Renal pelvis (tissue), 12 donors: ENCODE measurements around the gene ZNF200. TPM values are rescaled to one million over a fixed set of nuclear protein-coding genes. Genes with fewer than 3 reads are reported as not detected.
"Not testable (repeated sequence)": the region's sequence is repeated elsewhere in the genome, so short reads cannot be mapped to it uniquely, and the experiment has no call there.

Source experiments
- DNase-seq: peaks from one replicate; pipeline ENCODE4 v3.0.0-alpha.2; 2013
- long read RNA-seq, 16 experiments: transcript quantifications; one replicate each; lab custom pipeline, GENCODE V29; 2026
- polyA plus RNA-seq, 3 donors: library from polyadenylated mRNA; unstranded; fragments of 120-200 nt; gene quantifications; one replicate each; pipeline ENCODE4 v1.2.1, GENCODE V29; 2013; ENCODE audit not compliant: insufficient read length in 3 of 3

The ZNF200 gene
- polyA plus RNA-seq: 10 to 100 TPM; 11.5 to 15.0 (median 13.4) TPM
- long read RNA-seq, donor 1, full-length matches to known transcripts: 3 of 3 reads
- long read RNA-seq, donor 1, partial matches to known transcripts: 0 of 3 reads
- long read RNA-seq, donor 1, other reads (novel, unspliced or antisense): 0 of 3 reads
- long read RNA-seq, donor 2, full-length matches to known transcripts: 8 of 8 reads
- long read RNA-seq, donor 2, partial matches to known transcripts: 0 of 8 reads
- long read RNA-seq, donor 2, other reads (novel, unspliced or antisense): 0 of 8 reads
- long read RNA-seq, donor 3, full-length matches to known transcripts: 10 of 10 reads
- long read RNA-seq, donor 3, partial matches to known transcripts: 0 of 10 reads
- long read RNA-seq, donor 3, other reads (novel, unspliced or antisense): 0 of 10 reads
- long read RNA-seq, donor 4, full-length matches to known transcripts: 6 of 6 reads
- long read RNA-seq, donor 4, partial matches to known transcripts: 0 of 6 reads
- long read RNA-seq, donor 4, other reads (novel, unspliced or antisense): 0 of 6 reads
- long read RNA-seq, donor 5, full-length matches to known transcripts: 4 of 4 reads
- long read RNA-seq, donor 5, partial matches to known transcripts: 0 of 4 reads
- long read RNA-seq, donor 5, other reads (novel, unspliced or antisense): 0 of 4 reads
- long read RNA-seq, donor 6, full-length matches to known transcripts: 12 of 12 reads
- long read RNA-seq, donor 6, partial matches to known transcripts: 0 of 12 reads
- long read RNA-seq, donor 6, other reads (novel, unspliced or antisense): 0 of 12 reads
- long read RNA-seq, donor 7, full-length matches to known transcripts: 5 of 5 reads
- long read RNA-seq, donor 7, partial matches to known transcripts: 0 of 5 reads
- long read RNA-seq, donor 7, other reads (novel, unspliced or antisense): 0 of 5 reads
- long read RNA-seq, donor 8, full-length matches to known transcripts: 8 of 8 reads
- long read RNA-seq, donor 8, partial matches to known transcripts: 0 of 8 reads
- long read RNA-seq, donor 8, other reads (novel, unspliced or antisense): 0 of 8 reads
- long read RNA-seq, donor 9, full-length matches to known transcripts: 11 of 11 reads
- long read RNA-seq, donor 9, partial matches to known transcripts: 0 of 11 reads
- long read RNA-seq, donor 9, other reads (novel, unspliced or antisense): 0 of 11 reads
- long read RNA-seq, donor 10, full-length matches to known transcripts: 4 of 4 reads
- long read RNA-seq, donor 10, partial matches to known transcripts: 0 of 4 reads
- long read RNA-seq, donor 10, other reads (novel, unspliced or antisense): 0 of 4 reads
- long read RNA-seq, donor 11, full-length matches to known transcripts: 5 of 5 reads
- long read RNA-seq, donor 11, partial matches to known transcripts: 0 of 5 reads
- long read RNA-seq, donor 11, other reads (novel, unspliced or antisense): 0 of 5 reads
- long read RNA-seq, donor 12, full-length matches to known transcripts: 12 of 12 reads
- long read RNA-seq, donor 12, partial matches to known transcripts: 0 of 12 reads
- long read RNA-seq, donor 12, other reads (novel, unspliced or antisense): 0 of 12 reads
- long read RNA-seq, donor 13, full-length matches to known transcripts: 9 of 9 reads
- long read RNA-seq, donor 13, partial matches to known transcripts: 0 of 9 reads
- long read RNA-seq, donor 13, other reads (novel, unspliced or antisense): 0 of 9 reads
- long read RNA-seq, donor 14: 0 reads
- long read RNA-seq, donor 15: 0 reads
- long read RNA-seq, donor 16, full-length matches to known transcripts: 12 of 12 reads
- long read RNA-seq, donor 16, partial matches to known transcripts: 0 of 12 reads
- long read RNA-seq, donor 16, other reads (novel, unspliced or antisense): 0 of 12 reads

- peak; percentile 96 for DNase-seq
Observed at GRCh38 chr16:3234857-3235561, at the start of gene ZNF200. TSS of gene ZNF200 (minus strand) at chr16:3235158. CDS start at chr16:3233755, 1,403 bp downstream.

GRCh38 chr16:3283543-3284447 lies 48.8 kb upstream of the ZNF200 start:
- DNase-seq: no peak

- DNase-seq: peak; percentile 98
Observed at GRCh38 chr16:3282730-3283542, 48.0 kb upstream of the ZNF200 start, which contains the start of gene ZNF263. TSS of gene ZNF263 (plus strand) at chr16:3283491. CDS start at chr16:3283819, 328 bp downstream.

DNA sequence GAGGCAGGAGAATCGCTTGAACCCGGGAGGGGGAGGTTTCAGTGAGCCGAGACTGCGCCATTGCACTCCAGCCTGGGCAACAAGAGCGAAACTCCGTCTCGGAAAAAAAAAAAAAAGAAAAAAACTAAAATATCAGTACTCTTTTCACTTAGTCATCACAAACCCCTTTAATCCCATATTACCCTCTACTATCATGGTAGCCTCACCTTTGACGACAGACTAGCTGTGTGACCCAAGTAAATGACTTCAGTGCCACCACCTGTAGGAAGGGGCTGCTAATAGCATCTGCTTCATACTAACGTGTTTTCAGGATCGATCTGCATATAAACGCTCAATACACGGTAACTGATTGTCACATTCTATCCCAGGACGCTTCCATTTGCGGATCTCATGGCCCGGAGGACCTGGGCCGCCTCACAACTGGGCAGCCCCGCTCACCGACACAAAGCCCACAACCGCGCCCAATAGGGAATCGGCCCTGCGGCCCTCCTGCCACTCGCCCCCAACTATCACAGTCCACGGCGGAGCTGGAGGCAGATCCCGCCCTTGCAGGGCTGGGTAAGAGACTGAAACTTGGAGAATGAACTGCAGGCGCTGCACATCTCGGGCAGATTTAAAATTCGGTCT lies 47.3 kb upstream of the ZNF200 start:
- DNase-seq: peak; percentile 76

- no peak for DNase-seq
Observed at GRCh38 chr16:3281222-3281820, 46.4 kb upstream of the ZNF200 start.

DNA sequence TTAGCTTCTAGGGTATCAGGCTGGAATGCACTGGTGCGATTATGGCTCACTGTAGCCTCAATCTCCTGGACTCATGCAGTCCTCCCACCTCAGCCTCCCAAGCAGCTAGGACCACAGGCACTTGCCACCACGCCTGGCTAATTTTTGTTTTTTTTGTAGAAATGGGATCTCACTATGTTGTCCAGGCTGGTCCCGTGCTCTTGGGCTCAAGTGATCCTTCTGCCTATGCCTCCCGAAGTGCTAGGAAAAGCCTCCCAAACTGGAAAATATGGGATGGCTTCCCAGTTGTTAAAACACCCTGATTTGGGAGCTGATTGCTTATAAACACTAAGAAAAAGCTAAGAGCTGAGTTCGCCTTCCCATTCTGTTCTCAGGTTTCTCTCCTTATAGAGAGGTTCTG lies 41.7 kb upstream of the ZNF200 start:
- no peak for DNase-seq

GRCh38 chr16:3274947-3275346 lies 40.0 kb upstream of the ZNF200 start:
- no peak for DNase-seq

DNA sequence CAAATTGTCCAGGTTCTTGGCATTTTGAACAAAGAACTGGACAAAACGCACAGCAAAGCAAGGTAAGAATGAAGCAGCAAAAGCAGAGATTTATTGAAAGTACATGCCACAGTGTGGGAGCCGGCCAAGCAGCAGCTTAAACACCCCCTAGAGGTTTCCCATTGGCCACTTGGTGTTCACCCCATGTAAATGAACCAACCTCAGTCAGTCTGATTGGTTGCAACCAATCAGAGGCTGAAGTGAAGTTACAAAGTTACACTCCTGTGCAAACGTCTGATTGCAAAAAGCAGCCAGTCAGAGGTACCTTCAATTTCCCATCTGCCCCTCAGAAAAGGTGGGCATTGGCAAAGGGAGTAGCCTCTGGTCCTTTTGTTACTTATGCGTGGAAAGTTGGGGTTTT lies 39.5 kb upstream of the ZNF200 start:
- DNase-seq: no peak

DNA sequence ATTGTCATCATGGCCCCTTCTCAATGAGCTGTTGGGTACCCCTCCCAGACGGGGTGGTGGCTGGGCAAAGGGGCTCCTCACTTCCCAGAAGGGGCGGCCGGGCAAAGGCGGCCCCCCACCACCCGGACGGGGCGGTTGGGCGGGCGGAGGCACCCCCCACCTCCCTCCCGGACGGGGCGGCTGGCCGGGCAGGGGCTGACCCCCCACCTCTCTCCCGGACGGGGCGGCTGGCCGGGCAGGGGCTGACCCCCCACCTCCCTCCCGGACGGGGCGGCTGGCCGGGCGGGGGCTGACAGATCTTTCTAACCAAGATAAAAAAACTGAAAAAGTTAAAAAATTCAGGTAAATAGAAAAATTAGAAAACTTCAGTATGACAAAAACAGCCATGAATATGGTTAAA lies 36.3 kb upstream of the ZNF200 start:
- not testable (repeated sequence) for DNase-seq

DNA sequence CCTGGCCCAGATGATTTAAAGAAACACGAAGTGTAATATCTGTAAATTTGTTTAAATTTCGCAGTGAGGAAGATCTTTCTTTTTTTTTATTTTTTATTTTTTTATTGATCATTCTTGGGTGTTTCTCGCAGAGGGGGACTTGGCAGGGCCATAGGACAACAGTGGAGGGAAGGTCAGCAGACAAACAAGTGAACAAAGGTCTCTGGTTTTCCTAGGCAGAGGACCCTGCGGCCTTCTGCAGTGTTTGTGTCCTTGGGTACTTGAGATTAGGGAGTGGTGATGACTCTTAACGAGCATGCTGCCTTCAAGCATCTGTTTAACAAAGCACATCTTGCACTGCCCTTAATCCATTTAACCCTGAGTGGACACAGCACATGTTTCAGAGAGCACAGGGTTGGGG lies 35.8 kb upstream of the ZNF200 start:
- DNase-seq: not testable (repeated sequence)

DNA sequence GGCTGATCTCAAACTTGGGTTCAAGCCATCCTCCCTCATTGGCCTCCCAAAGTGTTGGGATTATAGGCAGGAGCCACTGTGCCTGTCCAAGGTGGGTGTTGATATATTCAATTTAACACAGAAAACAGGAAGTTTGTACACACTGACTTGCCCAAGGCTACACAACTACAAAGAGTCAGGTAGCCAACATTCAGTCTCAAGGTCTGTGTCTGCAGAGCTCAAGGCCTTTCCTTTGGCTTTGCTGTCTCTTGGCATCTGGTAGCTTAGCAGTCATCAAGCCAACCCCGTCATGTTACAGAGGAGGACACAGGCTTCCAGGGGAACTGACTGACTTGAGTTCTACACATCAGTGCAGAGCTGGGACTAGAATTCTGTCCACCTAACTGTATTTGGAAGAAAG lies 33.3 kb upstream of the ZNF200 start:
- DNase-seq: no peak

DNA sequence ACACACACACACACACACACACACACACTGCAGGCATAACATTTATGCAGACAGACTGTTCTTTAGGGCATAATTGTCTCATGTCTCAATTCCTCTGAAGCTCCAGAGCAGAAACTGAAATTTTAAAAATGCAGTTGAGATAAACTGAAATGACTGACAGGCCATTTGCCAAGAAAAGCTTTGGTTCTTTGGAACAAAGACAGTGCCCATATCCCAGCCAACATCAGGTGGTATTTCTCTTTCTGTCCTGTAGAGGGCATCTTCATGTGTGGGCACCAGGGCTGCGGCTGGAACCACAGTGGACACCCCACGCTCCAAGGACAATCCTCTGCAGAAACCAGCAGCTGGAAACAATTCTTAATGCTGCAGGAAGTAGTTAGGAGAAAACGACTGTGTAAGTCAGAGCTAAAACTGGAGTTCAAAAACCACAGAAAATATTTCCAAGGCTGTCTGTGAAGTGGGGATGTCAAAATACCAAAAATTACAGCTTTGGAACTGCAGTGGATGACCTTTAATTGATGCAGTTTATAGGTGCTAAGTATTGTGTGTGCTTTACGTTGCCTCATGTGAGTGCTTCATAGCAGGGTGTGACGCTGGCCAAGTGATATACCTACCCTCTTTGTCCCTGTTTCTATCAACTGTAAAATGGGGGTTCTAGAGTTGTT lies 32.0 kb upstream of the ZNF200 start:
- no peak for DNase-seq

DNA sequence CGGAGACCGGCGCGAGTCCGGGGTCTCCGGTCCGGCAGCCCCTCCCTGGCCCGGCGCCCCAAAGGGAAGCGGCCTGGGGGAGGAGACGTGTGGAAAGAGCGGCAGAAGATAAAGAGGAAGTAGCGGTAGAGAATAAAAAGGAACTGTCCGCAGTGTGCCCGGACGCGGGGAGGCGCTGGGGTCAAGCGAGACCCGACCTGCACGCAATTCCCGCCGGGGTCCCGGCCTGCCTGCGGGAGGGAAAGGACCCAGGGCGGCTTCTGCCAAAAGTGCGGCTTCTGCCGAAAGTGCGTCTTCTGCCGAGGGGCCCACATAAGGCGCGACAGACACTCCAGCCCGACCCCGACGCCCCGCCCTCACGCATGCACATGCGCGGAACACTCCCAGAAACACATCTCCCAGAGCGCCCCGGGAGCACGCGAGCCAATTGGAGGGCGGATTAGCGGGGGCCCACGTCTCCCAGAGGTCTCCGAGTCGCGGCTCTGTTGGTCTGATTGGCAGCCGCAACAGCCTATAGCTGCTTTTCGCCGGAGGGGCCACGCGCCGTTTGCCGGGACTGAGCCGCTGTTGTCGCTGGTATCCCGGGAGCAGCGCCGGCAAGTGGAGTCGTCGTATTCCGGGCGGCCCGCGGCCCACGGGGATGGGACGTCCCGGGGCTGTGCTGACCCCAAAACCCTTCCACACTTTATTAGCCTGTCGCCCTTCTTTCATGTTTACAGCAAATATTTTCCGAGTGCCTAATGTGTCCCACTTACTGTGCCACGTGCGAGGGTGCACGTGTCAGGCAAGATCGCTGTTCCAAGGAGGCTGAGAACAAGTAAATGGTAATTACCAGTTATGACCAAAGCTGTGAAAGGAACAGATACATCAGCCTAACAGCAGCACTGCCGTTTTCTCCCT lies 29.4 kb upstream of the ZNF200 start:
- DNase-seq: peak; percentile 98

DNA sequence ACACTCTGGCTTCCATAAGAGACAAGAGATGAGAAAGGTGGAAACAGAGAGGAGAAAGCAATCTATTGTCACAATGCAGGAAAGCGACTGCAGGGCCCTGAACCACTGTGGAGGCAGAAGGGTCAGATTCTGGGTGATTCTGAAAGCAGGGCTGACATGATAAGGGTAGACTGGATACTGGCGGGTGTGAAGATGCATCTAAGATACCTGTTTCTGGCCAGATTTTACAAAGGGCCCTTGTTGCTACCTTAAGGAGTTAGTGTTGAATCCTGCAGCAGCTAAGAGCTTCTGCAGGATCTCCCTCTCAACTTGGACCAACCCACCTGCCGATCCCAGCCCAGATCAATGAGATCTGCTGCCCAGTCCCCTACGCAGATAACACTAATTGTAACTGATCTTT lies 27.6 kb upstream of the ZNF200 start:
- DNase-seq: no peak

- no peak for DNase-seq
Observed at GRCh38 chr16:3259836-3260235, 24.9 kb upstream of the ZNF200 start.
